Stimulated activated CD4-positive, alpha-beta T cell treated with anti-CD3 and anti-CD28 coated beads, Interleukin-12 subunit alpha, Interleukin-12 subunit beta, amount 100 ng/mL, for 48 hours (primary cell): Measurements from ENCODE around the gene BTBD10.
"Not testable (repeated sequence)": the region's sequence is repeated elsewhere in the genome, so short reads cannot be mapped to it uniquely, and the experiment has no call there.

Experiments
- DNase-seq, 3 donors: peaks; one replicate each; pipeline ENCODE4 v3.0.0-alpha.2; 2020; ENCODE audit warnings: low read depth in 2 of 3, low spot score in 1 of 3

The BTBD10 gene

GRCh38 chr11:13445588-13445987 lies 17.4 kb downstream of the BTBD10 start:
- no peak for DNase-seq

GRCh38 chr11:13440100-13440855 lies 22.7 kb downstream of the BTBD10 start:
- no peak for DNase-seq

- DNase-seq = no peak
Observed at GRCh38 chr11:13438291-13438690, 24.7 kb downstream of the BTBD10 start.

- not testable (repeated sequence) for DNase-seq
Observed at GRCh38 chr11:13436836-13437235, 26.2 kb downstream of the BTBD10 start.

GRCh38 chr11:13434247-13435205 lies 28.5 kb downstream of the BTBD10 start:
- DNase-seq = no peak

- DNase-seq = no peak
Observed at GRCh38 chr11:13433437-13433836, 29.6 kb downstream of the BTBD10 start.

GRCh38 chr11:13429836-13430235 lies 33.2 kb downstream of the BTBD10 start:
- DNase-seq = no peak

GRCh38 chr11:13429288-13429687 lies 33.7 kb downstream of the BTBD10 start:
- DNase-seq = no peak

GRCh38 chr11:13427440-13427839 lies 35.6 kb downstream of the BTBD10 start:
- no peak for DNase-seq

- DNase-seq = no peak
Observed at GRCh38 chr11:13423372-13423771, 39.6 kb downstream of the BTBD10 start.

- no peak for DNase-seq
Observed at GRCh38 chr11:13421561-13421960, 41.5 kb downstream of the BTBD10 start.

GRCh38 chr11:13415201-13415600 lies 47.8 kb downstream of the BTBD10 start:
- DNase-seq = no peak

- DNase-seq = no peak
Observed at GRCh38 chr11:13405220-13405619, 57.8 kb downstream of the BTBD10 start.

GRCh38 chr11:13398335-13398734 lies 64.7 kb downstream of the BTBD10 start:
- not testable (repeated sequence) for DNase-seq

GRCh38 chr11:13391217-13391616 lies 71.8 kb downstream of the BTBD10 start:
- DNase-seq = no peak

- no peak for DNase-seq
Observed at GRCh38 chr11:13388741-13389140, 74.3 kb downstream of the BTBD10 start.

GRCh38 chr11:13386567-13386966 lies 76.5 kb downstream of the BTBD10 start:
- no peak for DNase-seq

GRCh38 chr11:13384908-13385640 lies 77.9 kb downstream of the BTBD10 start:
- peak in 2 of 3 donors; percentile 4 to 20 for DNase-seq

GRCh38 chr11:13382751-13383150 lies 80.3 kb downstream of the BTBD10 start:
- no peak for DNase-seq

GRCh38 chr11:13380731-13381130 lies 82.3 kb downstream of the BTBD10 start:
- DNase-seq = no peak

GRCh38 chr11:13378316-13378715 lies 84.7 kb downstream of the BTBD10 start:
- no peak for DNase-seq
